Activated B cell treated with CpG ODN at 0.5 μM for 24 hours (primary cell): ENCODE data around the gene NPY. TPM values are rescaled to one million over a fixed set of nuclear protein-coding genes. Genes with fewer than 3 reads are reported as not detected.

ENCODE experiments used
- ATAC-seq: fragments of 200-7000 bp; cut with Tn5 transposase; one replicate; pipeline ENCODE4 v1.10.0; 2021; ENCODE audit warnings: low read depth, mild to moderate bottlenecking, moderate library complexity
- CTCF ChIA-PET: fragments of 350-600 bp; sonication (Branson Sonifier 250); formaldehyde crosslinking; loops from one replicate; lab custom pipeline; 2021; ENCODE audit warnings: antibody characterized with exemption; lab: Charles Lee
- POLR2A ChIA-PET: fragments of 350-600 bp; sonication (Branson Sonifier 250); formaldehyde crosslinking; loops from one replicate; lab custom pipeline; 2021; ENCODE audit warnings: antibody characterized with exemption; lab: Charles Lee
- DNase-seq: peaks from one replicate; pipeline ENCODE4 v3.0.0; 2022
- H3K27ac Mint-ChIP-seq: one replicate; pipeline ENCODE4 v1.8.0; 2020; ENCODE audit warnings: mixed read lengths
- H3K27me3 Mint-ChIP-seq: one replicate; pipeline ENCODE4 v1.8.0; 2021; ENCODE audit warnings: mixed read lengths
- H3K36me3 Mint-ChIP-seq: one replicate; pipeline ENCODE4 v1.8.0; 2021; ENCODE audit warnings: low read depth, mixed read lengths
- H3K4me1 Mint-ChIP-seq: one replicate; pipeline ENCODE4 v1.8.0; 2021; ENCODE audit warnings: mixed read lengths
- H3K4me3 Mint-ChIP-seq: one replicate; pipeline ENCODE4 v1.8.0; 2020; ENCODE audit warnings: mild to moderate bottlenecking, mixed read lengths
- H3K9me3 Mint-ChIP-seq: one replicate; pipeline ENCODE4 v1.8.0; 2020; ENCODE audit warnings: mixed read lengths
- CTCF ChIP-seq: fragments of 200-600 bp; IDR thresholded peaks from one replicate; pipeline ENCODE4 v1.8.0; 2022; ENCODE audit warnings: antibody characterized with exemption, mild to moderate bottlenecking
- intact Hi-C: fragments of 100-400 bp; cut with micrococcal nuclease; formaldehyde crosslinking; loops from one replicate; pipeline ENCODE4 v1.15.1; 2024
- total RNA-seq: library from RNA; stranded (reverse); gene quantifications from 2 replicates; pipeline ENCODE4 v1.2.3, GENCODE V29; 2022

Gene NPY
- total RNA-seq, 1 donor from 2014 or later = not detected

GRCh38 chr7:24323961-24324480 is 40.0 kb downstream of the NPY start:
- CTCF ChIA-PET = no interaction called here
- POLR2A ChIA-PET = no interaction called here

GRCh38 chr7:24325708-24326107 is 41.7 kb downstream of the NPY start:
- ATAC-seq (peak; percentile 71), DNase-seq (no peak)
- no peaks in the 10 kb centered on the region for H3K27me3 Mint-ChIP-seq
- ChIA-PET POLR2A (interaction anchor here (0.7 kb wide), 2 partner anchors 313 to 341 kb away, joined by 3 read pairs; no protein-coding TSS in a partner anchor), CTCF (no interaction called here)
- peak overlapping the region; percentile 53 for H3K4me3 Mint-ChIP-seq
- peaks cover 19% of the 10 kb centered on the region for H3K4me1 Mint-ChIP-seq
- no peaks in the 10 kb centered on the region for H3K36me3 Mint-ChIP-seq
- intact Hi-C loops = no loop called here
- H3K9me3 Mint-ChIP-seq = no peaks in the 10 kb centered on the region
- H3K27ac Mint-ChIP-seq = peak overlapping the region; percentile 67
- TF ChIP-seq CTCF = no peak

More at GRCh38 chr7:24323961-24324480, 40.0 kb downstream of the NPY start:
- Mint-ChIP-seq H3K4me3 (no peak overlapping the region), H3K9me3 (no peaks in the 10 kb centered on the region), H3K4me1 (peaks cover 19% of the 10 kb centered on the region), H3K36me3 (no peaks in the 10 kb centered on the region), H3K27ac (no peak overlapping the region), H3K27me3 (peaks cover 2% of the 10 kb centered on the region)
- TF ChIP-seq CTCF = no peak
- intact Hi-C loops = no loop called here
- ATAC-seq = no peak
- no peak for DNase-seq

- intact Hi-C loops = no loop called here
- no peak for TF ChIP-seq CTCF
- H3K36me3 Mint-ChIP-seq = no peaks in the 10 kb centered on the region
- POLR2A ChIA-PET = no interaction called here
- CTCF ChIA-PET = no interaction called here
- no peak for DNase-seq
- no peak overlapping the region for H3K27ac Mint-ChIP-seq
- ATAC-seq = no peak
- H3K4me1 Mint-ChIP-seq = peaks cover 19% of the 10 kb centered on the region
- H3K4me3 Mint-ChIP-seq = no peak overlapping the region
- H3K9me3 Mint-ChIP-seq = peaks cover 9% of the 10 kb centered on the region
- no peaks in the 10 kb centered on the region for H3K27me3 Mint-ChIP-seq
Measured at GRCh38 chr7:24328050-24328449, 44.1 kb downstream of the NPY start.

GRCh38 chr7:24328894-24329293 is 44.9 kb downstream of the NPY start:
- H3K27ac Mint-ChIP-seq = no peak overlapping the region
- intact Hi-C loops = no loop called here
- no peak for ATAC-seq

GRCh38 chr7:24334012-24334411 is 50.0 kb downstream of the NPY start:
- DNase-seq = no peak
- no peak overlapping the region for H3K27ac Mint-ChIP-seq
- TF ChIP-seq CTCF = no peak
- H3K9me3 Mint-ChIP-seq = peaks cover 9% of the 10 kb centered on the region
- no peaks in the 10 kb centered on the region for H3K4me1 Mint-ChIP-seq
- peaks cover 10% of the 10 kb centered on the region for H3K27me3 Mint-ChIP-seq
- H3K36me3 Mint-ChIP-seq = no peaks in the 10 kb centered on the region
- POLR2A ChIA-PET = no interaction called here
- intact Hi-C loops = no loop called here
- CTCF ChIA-PET = no interaction called here
- ATAC-seq = no peak
- H3K4me3 Mint-ChIP-seq = no peak overlapping the region

More at GRCh38 chr7:24328894-24329293, 44.9 kb downstream of the NPY start:
- no peak for DNase-seq
- CTCF ChIA-PET = no interaction called here
- H3K36me3 Mint-ChIP-seq = no peaks in the 10 kb centered on the region
- H3K27me3 Mint-ChIP-seq = no peaks in the 10 kb centered on the region
- TF ChIP-seq CTCF = no peak
- peaks cover 9% of the 10 kb centered on the region for H3K9me3 Mint-ChIP-seq
- POLR2A ChIA-PET = no interaction called here
- H3K4me1 Mint-ChIP-seq = peaks cover 19% of the 10 kb centered on the region
- no peak overlapping the region for H3K4me3 Mint-ChIP-seq
